Urinary bladder (tissue), 4 donors: Measurements from ENCODE around the gene ALDH1A2. TPM values are rescaled to one million over a fixed set of nuclear protein-coding genes. Genes with fewer than 3 reads are reported as not detected.
A peak's percentile ranks its signal among the peaks of the same experiment; 100 is the strongest.
"Not testable (repeated sequence)": the region's sequence is repeated elsewhere in the genome, so short reads cannot be mapped to it uniquely, and the experiment has no call there.

Source experiments
- DNase-seq: peaks from one replicate; pipeline ENCODE4 v3.0.0-alpha.2; 2015; ENCODE audit errors: extremely low spot score
- H3K27ac ChIP-seq: one replicate; pipeline ENCODE4 v1.5.1; 2013; ENCODE audit warnings: low read depth, mild to moderate bottlenecking, moderate library complexity
- H3K36me3 ChIP-seq: one replicate; pipeline ENCODE4 v1.6.1; 2013; ENCODE audit warnings: mild to moderate bottlenecking, moderate library complexity; ENCODE audit not compliant: insufficient read depth
- H3K4me1 ChIP-seq: one replicate; pipeline ENCODE4 v1.6.1; 2013; ENCODE audit warnings: mild to moderate bottlenecking, moderate library complexity; ENCODE audit not compliant: insufficient read depth
- H3K4me3 ChIP-seq: one replicate; pipeline ENCODE4 v1.5.1; 2013; ENCODE audit warnings: low read depth, low read length
- WGBS: extraction: QIAGEN DNeasy Blood & Tissue Kit; methylation state at CpG from one replicate; pipeline ENCODE4 v1.1.7; 2013; 5-methylcytosine and 5-hydroxymethylcytosine counted together
- polyA plus RNA-seq: library from polyadenylated mRNA; stranded (reverse); fragments of 200-250 nt; gene quantifications from one replicate; pipeline ENCODE4 v1.2.3, GENCODE V29; 2013
- total RNA-seq: library from RNA; depleted of rRNA; stranded (reverse); fragments of >200 nt; gene quantifications from one replicate; pipeline ENCODE4 v1.2.3, GENCODE V29; 2014
- donor health status: healthy with polysubstance abuse.
- donor health status: healthy.

Gene ALDH1A2
- total and polyA plus RNA-seq, 2 donors, result 3.6 to 36.0 TPM

- WGBS, result 86% methylated on average over 2 of the region's 2 CpGs
- Histone ChIP-seq H3K4me3 (no peak overlapping the region), H3K27ac (no peak overlapping the region), H3K36me3 (no peaks in the 10 kb centered on the region), H3K4me1 (no peaks in the 10 kb centered on the region)
- no peak for DNase-seq
Observed at GRCh38 chr15:58044551-58044950, 21.0 kb downstream of the ALDH1A2 start.

GRCh38 chr15:58043192-58043903, 22.2 kb downstream of the ALDH1A2 start:
- 41% methylated on average over 5 of the region's 5 CpGs for WGBS
- no peaks in the 10 kb centered on the region for H3K36me3 ChIP-seq
- DNase-seq, result no peak
- H3K4me1 ChIP-seq, result no peaks in the 10 kb centered on the region
- H3K27ac ChIP-seq, result no peak overlapping the region
- H3K4me3 ChIP-seq, result no peak overlapping the region

- Histone ChIP-seq H3K27ac (no peak overlapping the region), H3K36me3 (no peaks in the 10 kb centered on the region), H3K4me3 (no peak overlapping the region), H3K4me1 (no peaks in the 10 kb centered on the region)
- 56% methylated on average over 3 of the region's 3 CpGs for WGBS
- DNase-seq, result no peak
Observed at GRCh38 chr15:58042006-58042405, 23.5 kb downstream of the ALDH1A2 start.

GRCh38 chr15:58040150-58040549, 25.4 kb downstream of the ALDH1A2 start:
- H3K27ac ChIP-seq, result no peak overlapping the region
- no peak for DNase-seq
- H3K36me3 ChIP-seq, result no peaks in the 10 kb centered on the region
- no peaks in the 10 kb centered on the region for H3K4me1 ChIP-seq
- WGBS, result 71% methylated on average over 6 of the region's 6 CpGs
- no peak overlapping the region for H3K4me3 ChIP-seq

GRCh38 chr15:58039079-58040035, 26.2 kb downstream of the ALDH1A2 start:
- Histone ChIP-seq H3K4me1 (no peaks in the 10 kb centered on the region), H3K4me3 (no peak overlapping the region), H3K36me3 (no peaks in the 10 kb centered on the region), H3K27ac (no peak overlapping the region)
- no peak for DNase-seq
- WGBS, result 51% methylated on average over 6 of the region's 6 CpGs

- Histone ChIP-seq H3K27ac (no peak overlapping the region), H3K4me3 (no peak overlapping the region), H3K36me3 (no peaks in the 10 kb centered on the region), H3K4me1 (no peaks in the 10 kb centered on the region)
- peak; percentile 81 for DNase-seq
- WGBS, result 31% methylated on average over 2 of the region's 2 CpGs
Observed at GRCh38 chr15:58038426-58039078, 27.0 kb downstream of the ALDH1A2 start.

GRCh38 chr15:58037723-58038301, 27.7 kb downstream of the ALDH1A2 start:
- no peaks in the 10 kb centered on the region for H3K4me1 ChIP-seq
- H3K27ac ChIP-seq, result peak overlapping the region; percentile 2
- DNase-seq, result no peak
- no peaks in the 10 kb centered on the region for H3K36me3 ChIP-seq
- H3K4me3 ChIP-seq, result no peak overlapping the region
- 17% methylated on average over 2 of the region's 2 CpGs for WGBS

GRCh38 chr15:58036579-58036978, 28.9 kb downstream of the ALDH1A2 start:
- DNase-seq, result no peak
- WGBS, result 73% methylated on average over 4 of the region's 4 CpGs
- Histone ChIP-seq H3K36me3 (no peaks in the 10 kb centered on the region), H3K4me1 (no peaks in the 10 kb centered on the region), H3K4me3 (no peak overlapping the region), H3K27ac (no peak overlapping the region)

- H3K4me3 ChIP-seq, result not testable (repeated sequence)
- 88% methylated on average over 1 of the region's 1 CpG for WGBS
Observed at GRCh38 chr15:58028392-58028791, 37.1 kb downstream of the ALDH1A2 start.

GRCh38 chr15:58026552-58026951, 39.0 kb downstream of the ALDH1A2 start:
- Histone ChIP-seq H3K4me1 (no peaks in the 10 kb centered on the region), H3K27ac (no peak overlapping the region), H3K4me3 (no peak overlapping the region), H3K36me3 (no peaks in the 10 kb centered on the region)
- WGBS, result 95% methylated on average over 7 of the region's 7 CpGs
- no peak for DNase-seq

More at GRCh38 chr15:58028392-58028791, 37.1 kb downstream of the ALDH1A2 start:
- H3K27ac ChIP-seq, DNase-seq, H3K36me3 ChIP-seq, H3K4me1 ChIP-seq: not testable (repeated sequence)

GRCh38 chr15:58026051-58026450, 39.5 kb downstream of the ALDH1A2 start:
- Histone ChIP-seq H3K4me1 (no peaks in the 10 kb centered on the region), H3K27ac (no peak overlapping the region), H3K36me3 (no peaks in the 10 kb centered on the region), H3K4me3 (no peak overlapping the region)
- 99% methylated on average over 1 of the region's 1 CpG for WGBS
- DNase-seq, result no peak

- no peaks in the 10 kb centered on the region for H3K4me1 ChIP-seq
- H3K4me3 ChIP-seq, result no peak overlapping the region
- no peak for DNase-seq
- WGBS, result 76% methylated on average over 9 of the region's 9 CpGs
- no peak overlapping the region for H3K27ac ChIP-seq
- H3K36me3 ChIP-seq, result no peaks in the 10 kb centered on the region
Observed at GRCh38 chr15:58021332-58022230, 43.9 kb downstream of the ALDH1A2 start.
